AG09309 (cell line): ENCODE results near the gene CTDNEP1.

ENCODE experiments used
- DNase-seq: peaks from one replicate; pipeline ENCODE4 v3.0.0-alpha.2; 2010; ENCODE audit warnings: low read depth
- H3K4me3 ChIP-seq: 2 replicates; pipeline ENCODE4 v1.5.1; 2011; ENCODE audit warnings: mild to moderate bottlenecking, low read depth, low read length, moderate library complexity; ENCODE audit not compliant: control insufficient read depth
- CTCF ChIP-seq: IDR thresholded peaks from 2 replicates; pipeline ENCODE4 v1.5.1; 2011; ENCODE audit warnings: mild to moderate bottlenecking, low read depth, low read length, inconsistent platforms; ENCODE audit not compliant: insufficient read depth, control insufficient read depth; ENCODE audit errors: missing control alignments

CTDNEP1 gene

GRCh38 chr17:7285679-7286078 is 34.1 kb upstream of the CTDNEP1 start:
- H3K4me3 ChIP-seq = no peak overlapping the region
- DNase-seq = no peak
- TF ChIP-seq CTCF = no peak

GRCh38 chr17:7284911-7285310 is 33.4 kb upstream of the CTDNEP1 start:
- TF ChIP-seq CTCF = no peak
- no peak for DNase-seq
- no peak overlapping the region for H3K4me3 ChIP-seq

GRCh38 chr17:7283471-7284216 is 32.1 kb upstream of the CTDNEP1 start:
- TF ChIP-seq CTCF = no peak
- DNase-seq = no peak
- no peak overlapping the region for H3K4me3 ChIP-seq

GRCh38 chr17:7282752-7283321 is 31.3 kb upstream of the CTDNEP1 start:
- no peak for DNase-seq
- no peak for TF ChIP-seq CTCF
- no peak overlapping the region for H3K4me3 ChIP-seq

GRCh38 chr17:7281953-7282751 is 30.6 kb upstream of the CTDNEP1 start:
- TF ChIP-seq CTCF = no peak
- peak overlapping the region; percentile 55 for H3K4me3 ChIP-seq
- no peak for DNase-seq

- no peak for TF ChIP-seq CTCF
- H3K4me3 ChIP-seq = peak within 1 kb of the TSS; percentile 55
- DNase-seq = peak; percentile 56
Measured at GRCh38 chr17:7281074-7281952, 29.8 kb upstream of the CTDNEP1 start, which contains the start of gene SLC2A4. Gene SLC2A4, plus strand, starts transcription at chr17:7281718. Its CDS starts 217 bp downstream, at chr17:7281935.
